K562 (cell line): ENCODE measurements around the gene MIEF1. TPM values are rescaled to one million over a fixed set of nuclear protein-coding genes. Genes with fewer than 3 reads are reported as not detected.
A peak's percentile ranks its signal among the peaks of the same experiment; 100 is the strongest.

Source experiments
- BHLHE40 ChIP-seq: IDR thresholded peaks from 2 replicates; pipeline ENCODE4 v1.6.1; 2011; ENCODE audit warnings: low read length, improper control_type of control experiment
- DPF2 ChIP-seq: fragments of 450-650 bp; IDR thresholded peaks from 2 replicates; pipeline ENCODE4 v1.6.1; 2016
- ESRRA ChIP-seq: fragments of 450-650 bp; IDR thresholded peaks from 2 replicates; pipeline ENCODE4 v1.6.1; 2014; ENCODE audit warnings: low read depth, mild to moderate bottlenecking, moderate library complexity, borderline replicate concordance
- EWSR1 ChIP-seq: fragments of 450-650 bp; IDR thresholded peaks from 2 replicates; pipeline ENCODE4 v1.6.1; 2018; ENCODE audit warnings: borderline replicate concordance, mild to moderate bottlenecking, low read depth, moderate library complexity; ENCODE audit not compliant: partially characterized antibody
- JUND ChIP-seq, 2 experiments: IDR thresholded peaks; 2 replicates in 1 of 2; 3 replicates in 1 of 2; pipeline ENCODE4 v1.6.1; 2011; ENCODE audit warnings: borderline replicate concordance in 2 of 2, low read depth in 2 of 2, low read length in 2 of 2, improper control_type of control experiment in 1 of 2, missing biosample characterization in 1 of 2, missing genetic modification characterization in 1 of 2, missing genetic modification reagents in 1 of 2
- KAT7 ChIP-seq: sonication (generic); formaldehyde crosslinking; IDR thresholded peaks from 2 replicates; pipeline ENCODE4 v1.8.0; 2022; ENCODE audit warnings: missing genetic modification reagents, mild to moderate bottlenecking, borderline replicate concordance
- MCM2 ChIP-seq: fragments of 450-650 bp; IDR thresholded peaks from 2 replicates; pipeline ENCODE4 v1.6.1; 2017; ENCODE audit warnings: low read depth, mild to moderate bottlenecking
- PTTG1 ChIP-seq: fragments of 450-650 bp; IDR thresholded peaks from 2 replicates; pipeline ENCODE4 v1.6.1; 2016; ENCODE audit warnings: low read depth, mild to moderate bottlenecking, missing genetic modification characterization, missing compliant biosample characterization
- SP1 ChIP-seq: sonication (generic); formaldehyde crosslinking; IDR thresholded peaks from 2 replicates; pipeline ENCODE4 v1.8.1; 2022; ENCODE audit warnings: mild to moderate bottlenecking, missing genetic modification reagents
- TSC22D4 ChIP-seq: fragments of 450-650 bp; IDR thresholded peaks from 2 replicates; pipeline ENCODE4 v1.6.1; 2016; ENCODE audit warnings: missing genetic modification characterization, missing biosample characterization, control low read depth
- XRCC4 ChIP-seq: IDR thresholded peaks from one replicate; pipeline ENCODE4 v1.6.1; 2011; ENCODE audit not compliant: insufficient read depth, insufficient read length; ENCODE audit errors: extremely low read depth
- YY1 ChIP-seq, 3 experiments: IDR thresholded peaks; 2 replicates each; pipeline ENCODE4 v1.6.1; 2011; ENCODE audit warnings: low read length in 2 of 3, mild to moderate bottlenecking in 2 of 3, moderate library complexity in 2 of 3, borderline replicate concordance in 1 of 3, control low read depth in 1 of 3, low read depth in 1 of 3; ENCODE audit not compliant: insufficient read depth in 3 of 3, insufficient replicate concordance in 2 of 3, control insufficient read depth in 1 of 3, insufficient read length in 1 of 3; ENCODE audit errors: extremely low read depth in 1 of 3
- ZNF212 ChIP-seq: fragments of 450-650 bp; formaldehyde crosslinking; IDR thresholded peaks from 2 replicates; pipeline ENCODE4 v1.4.0; 2020; ENCODE audit warnings: mild to moderate bottlenecking
- ZNF311 ChIP-seq: fragments of 250-450 bp; sonication (Bioruptor Pico); IDR thresholded peaks from 2 replicates; pipeline ENCODE4 v1.4.0; 2020; ENCODE audit warnings: mild to moderate bottlenecking, moderate library complexity
- polyA plus RNA-seq, 8 experiments: library from polyadenylated mRNA; depleted of rRNA in 4 of 8; stranded (reverse) in 5 of 8; unstranded in 3 of 8; fragments of >200 nt; fragmentation: Nextera tagmentation in 2 of 8; fragmentation: Illumina TruSeq in 1 of 8; extraction: Ambion mirVana in 2 of 8; extraction: Trizol in 1 of 8; gene quantifications; 2 replicates each; pipeline versions ENCODE4 v1.2.1 to v1.2.3, GENCODE V29; 2011 to 2014; ENCODE audit warnings: inconsistent platforms in 1 of 8, missing spikeins in 1 of 8
- total RNA-seq, 7 experiments: library from RNA; depleted of rRNA in 6 of 7; stranded (reverse); fragments of >200 nt in 6 of 7; fragmentation: Illumina TruSeq in 2 of 7; extraction: Trizol in 2 of 7; gene quantifications; 2 replicates each; pipeline versions ENCODE4 v1.2.1 to v1.2.3, GENCODE V29; 2011 to 2021; ENCODE audit warnings: low replicate concordance in 1 of 7
- TF ChIP-seq, protein P1 (sequence below): fragments of 250-450 bp; sonication (Bioruptor Pico); IDR thresholded peaks from 2 replicates; pipeline ENCODE4 v1.9.0; 2021; ENCODE audit warnings: mild to moderate bottlenecking, inconsistent platforms
- TF ChIP-seq, protein P2 (sequence below): conservative IDR thresholded peaks from 2 replicates; pipeline ENCODE4 v1.6.1; 2011; ENCODE audit warnings: low read depth, mild to moderate bottlenecking, low read length; ENCODE audit not compliant: control insufficient read depth
- TF ChIP-seq, protein P3 (sequence below): fragments of 450-650 bp; IDR thresholded peaks from 2 replicates; pipeline ENCODE4 v1.6.1; 2016; ENCODE audit warnings: missing biosample characterization, missing genetic modification characterization
- TF ChIP-seq, protein P4 (sequence below): fragments of 200-400 bp; formaldehyde crosslinking; IDR thresholded peaks from 2 replicates; pipeline ENCODE4 v1.6.1; 2017; ENCODE audit warnings: mild to moderate bottlenecking, low read depth, low read length, moderate library complexity

Gene MIEF1
- total and polyA plus RNA-seq, 9 of the 15 experiments (the other 6 are each of a cell fraction or from before 2014, with no cell fraction given) = 10.9 to 51.8 (median 25.5) TPM

DNA sequence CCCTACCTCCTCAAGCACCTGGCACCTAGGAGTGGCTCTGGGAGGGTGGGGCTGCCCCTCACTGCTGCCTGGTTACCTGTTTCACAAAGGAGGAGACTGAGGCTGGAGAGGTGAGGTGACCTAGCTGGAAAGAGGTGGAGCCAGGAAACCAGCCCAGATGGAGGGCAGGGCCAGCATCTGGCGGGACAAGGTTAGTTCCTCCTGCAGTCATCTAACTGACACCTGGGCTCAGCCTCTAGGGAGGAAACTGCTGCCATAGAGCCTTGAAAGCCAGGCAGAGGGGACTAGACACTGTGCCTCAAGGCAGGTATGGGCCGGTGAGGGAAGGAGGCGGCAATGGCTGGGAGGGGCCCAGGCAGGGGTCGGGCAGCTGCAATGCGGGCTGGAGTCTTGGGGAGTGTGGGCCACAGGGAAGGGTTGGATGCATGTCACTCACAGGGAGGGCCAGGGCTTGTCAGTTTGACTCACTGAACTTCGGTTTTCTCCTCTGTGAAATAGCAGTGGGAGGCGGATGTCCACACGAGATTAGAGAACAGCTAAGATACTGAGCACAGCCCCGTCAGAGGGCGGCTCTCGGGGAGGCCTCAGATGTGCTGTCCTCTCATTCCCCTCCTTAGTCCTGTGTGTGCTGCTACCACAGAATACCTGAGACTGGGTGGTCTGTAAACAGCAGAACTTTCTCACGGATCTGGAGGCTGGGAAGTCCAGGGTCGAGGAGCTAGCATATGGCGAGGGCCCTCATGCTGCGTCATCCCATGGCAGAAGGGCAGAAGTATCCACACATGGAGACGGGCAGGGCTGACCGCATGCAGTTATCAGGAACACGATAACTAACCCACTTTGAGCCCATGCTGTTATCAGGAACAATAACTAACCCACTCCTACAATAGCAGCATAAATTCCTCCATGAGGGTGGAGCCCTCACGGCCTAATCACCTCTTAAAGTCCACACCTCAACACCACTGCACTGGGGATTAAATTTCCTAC, 29.2 kb upstream of the MIEF1 start (continued):
- TF ChIP-seq XRCC4 (no peak), JUND (IDR thresholded peaks at IDR 0.05; ENCODE audit: borderline replicate concordance, low read depth, low read length) (no peak; the same call in 1 of the 2 replicates), JUND (tag; IDR thresholded peaks at IDR 0.05; ENCODE audit: borderline replicate concordance, low read depth, low read length) (peak; percentile 59; the same call in 2 of the 3 replicates), ZNF212 (CRISPR knock-in tag) (no peak), BHLHE40 (no peak), TSC22D4 (tag) (no peak), PTTG1 (tag) (no peak), YY1 (IDR thresholded peaks at IDR 0.05; ENCODE audit: borderline replicate concordance in 1 of 3, control insufficient read depth in 1 of 3, extremely low read depth in 1 of 3, insufficient read depth in 3 of 3, insufficient read length in 1 of 3, insufficient replicate concordance in 2 of 3, low read depth in 1 of 3, low read length in 2 of 3) (no peak), EWSR1 (no peak), ESRRA (peak; percentile 18; the same call in 1 of the 2 replicates), ZNF311 (CRISPR knock-in tag) (no peak), MCM2 (no peak), DPF2 (peak; percentile 90), KAT7 (CRISPR knock-in tag) (0 out of 2 replicates have a peak, but pooled peaks have one; percentile 64), SP1 (CRISPR knock-in tag) (peak; percentile 58)
- TF ChIP-seq, protein P1, sequence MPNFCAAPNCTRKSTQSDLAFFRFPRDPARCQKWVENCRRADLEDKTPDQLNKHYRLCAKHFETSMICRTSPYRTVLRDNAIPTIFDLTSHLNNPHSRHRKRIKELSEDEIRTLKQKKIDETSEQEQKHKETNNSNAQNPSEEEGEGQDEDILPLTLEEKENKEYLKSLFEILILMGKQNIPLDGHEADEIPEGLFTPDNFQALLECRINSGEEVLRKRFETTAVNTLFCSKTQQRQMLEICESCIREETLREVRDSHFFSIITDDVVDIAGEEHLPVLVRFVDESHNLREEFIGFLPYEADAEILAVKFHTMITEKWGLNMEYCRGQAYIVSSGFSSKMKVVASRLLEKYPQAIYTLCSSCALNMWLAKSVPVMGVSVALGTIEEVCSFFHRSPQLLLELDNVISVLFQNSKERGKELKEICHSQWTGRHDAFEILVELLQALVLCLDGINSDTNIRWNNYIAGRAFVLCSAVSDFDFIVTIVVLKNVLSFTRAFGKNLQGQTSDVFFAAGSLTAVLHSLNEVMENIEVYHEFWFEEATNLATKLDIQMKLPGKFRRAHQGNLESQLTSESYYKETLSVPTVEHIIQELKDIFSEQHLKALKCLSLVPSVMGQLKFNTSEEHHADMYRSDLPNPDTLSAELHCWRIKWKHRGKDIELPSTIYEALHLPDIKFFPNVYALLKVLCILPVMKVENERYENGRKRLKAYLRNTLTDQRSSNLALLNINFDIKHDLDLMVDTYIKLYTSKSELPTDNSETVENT (CRISPR knock-in tag) = no peak
- TF ChIP-seq, protein P2, sequence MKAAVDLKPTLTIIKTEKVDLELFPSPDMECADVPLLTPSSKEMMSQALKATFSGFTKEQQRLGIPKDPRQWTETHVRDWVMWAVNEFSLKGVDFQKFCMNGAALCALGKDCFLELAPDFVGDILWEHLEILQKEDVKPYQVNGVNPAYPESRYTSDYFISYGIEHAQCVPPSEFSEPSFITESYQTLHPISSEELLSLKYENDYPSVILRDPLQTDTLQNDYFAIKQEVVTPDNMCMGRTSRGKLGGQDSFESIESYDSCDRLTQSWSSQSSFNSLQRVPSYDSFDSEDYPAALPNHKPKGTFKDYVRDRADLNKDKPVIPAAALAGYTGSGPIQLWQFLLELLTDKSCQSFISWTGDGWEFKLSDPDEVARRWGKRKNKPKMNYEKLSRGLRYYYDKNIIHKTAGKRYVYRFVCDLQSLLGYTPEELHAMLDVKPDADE = 0 out of 2 replicates have a peak, but pooled peaks have one; percentile 34
- TF ChIP-seq, protein P3, sequence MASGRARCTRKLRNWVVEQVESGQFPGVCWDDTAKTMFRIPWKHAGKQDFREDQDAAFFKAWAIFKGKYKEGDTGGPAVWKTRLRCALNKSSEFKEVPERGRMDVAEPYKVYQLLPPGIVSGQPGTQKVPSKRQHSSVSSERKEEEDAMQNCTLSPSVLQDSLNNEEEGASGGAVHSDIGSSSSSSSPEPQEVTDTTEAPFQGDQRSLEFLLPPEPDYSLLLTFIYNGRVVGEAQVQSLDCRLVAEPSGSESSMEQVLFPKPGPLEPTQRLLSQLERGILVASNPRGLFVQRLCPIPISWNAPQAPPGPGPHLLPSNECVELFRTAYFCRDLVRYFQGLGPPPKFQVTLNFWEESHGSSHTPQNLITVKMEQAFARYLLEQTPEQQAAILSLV = no peak
- TF ChIP-seq, protein P4, sequence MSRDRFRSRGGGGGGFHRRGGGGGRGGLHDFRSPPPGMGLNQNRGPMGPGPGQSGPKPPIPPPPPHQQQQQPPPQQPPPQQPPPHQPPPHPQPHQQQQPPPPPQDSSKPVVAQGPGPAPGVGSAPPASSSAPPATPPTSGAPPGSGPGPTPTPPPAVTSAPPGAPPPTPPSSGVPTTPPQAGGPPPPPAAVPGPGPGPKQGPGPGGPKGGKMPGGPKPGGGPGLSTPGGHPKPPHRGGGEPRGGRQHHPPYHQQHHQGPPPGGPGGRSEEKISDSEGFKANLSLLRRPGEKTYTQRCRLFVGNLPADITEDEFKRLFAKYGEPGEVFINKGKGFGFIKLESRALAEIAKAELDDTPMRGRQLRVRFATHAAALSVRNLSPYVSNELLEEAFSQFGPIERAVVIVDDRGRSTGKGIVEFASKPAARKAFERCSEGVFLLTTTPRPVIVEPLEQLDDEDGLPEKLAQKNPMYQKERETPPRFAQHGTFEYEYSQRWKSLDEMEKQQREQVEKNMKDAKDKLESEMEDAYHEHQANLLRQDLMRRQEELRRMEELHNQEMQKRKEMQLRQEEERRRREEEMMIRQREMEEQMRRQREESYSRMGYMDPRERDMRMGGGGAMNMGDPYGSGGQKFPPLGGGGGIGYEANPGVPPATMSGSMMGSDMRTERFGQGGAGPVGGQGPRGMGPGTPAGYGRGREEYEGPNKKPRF = no peak
